Kidney tubule cell (primary cell): ENCODE data around the gene NDUFS2.
"Not testable (repeated sequence)": the region's sequence is repeated elsewhere in the genome, so short reads cannot be mapped to it uniquely, and the experiment has no call there.

ENCODE experiments used
- DNase-seq: peaks from one replicate; pipeline ENCODE4 v3.0.0-alpha.2; 2018; ENCODE audit warnings: low spot score

The NDUFS2 gene

GRCh38 chr1:161255302-161255701, 53.1 kb downstream of the NDUFS2 start:
- not testable (repeated sequence) for DNase-seq

- DNase-seq: not testable (repeated sequence)
Observed at GRCh38 chr1:161255955-161256520, 53.9 kb downstream of the NDUFS2 start.

- DNase-seq: not testable (repeated sequence)
Observed at GRCh38 chr1:161257109-161257508, 54.9 kb downstream of the NDUFS2 start.

DNA sequence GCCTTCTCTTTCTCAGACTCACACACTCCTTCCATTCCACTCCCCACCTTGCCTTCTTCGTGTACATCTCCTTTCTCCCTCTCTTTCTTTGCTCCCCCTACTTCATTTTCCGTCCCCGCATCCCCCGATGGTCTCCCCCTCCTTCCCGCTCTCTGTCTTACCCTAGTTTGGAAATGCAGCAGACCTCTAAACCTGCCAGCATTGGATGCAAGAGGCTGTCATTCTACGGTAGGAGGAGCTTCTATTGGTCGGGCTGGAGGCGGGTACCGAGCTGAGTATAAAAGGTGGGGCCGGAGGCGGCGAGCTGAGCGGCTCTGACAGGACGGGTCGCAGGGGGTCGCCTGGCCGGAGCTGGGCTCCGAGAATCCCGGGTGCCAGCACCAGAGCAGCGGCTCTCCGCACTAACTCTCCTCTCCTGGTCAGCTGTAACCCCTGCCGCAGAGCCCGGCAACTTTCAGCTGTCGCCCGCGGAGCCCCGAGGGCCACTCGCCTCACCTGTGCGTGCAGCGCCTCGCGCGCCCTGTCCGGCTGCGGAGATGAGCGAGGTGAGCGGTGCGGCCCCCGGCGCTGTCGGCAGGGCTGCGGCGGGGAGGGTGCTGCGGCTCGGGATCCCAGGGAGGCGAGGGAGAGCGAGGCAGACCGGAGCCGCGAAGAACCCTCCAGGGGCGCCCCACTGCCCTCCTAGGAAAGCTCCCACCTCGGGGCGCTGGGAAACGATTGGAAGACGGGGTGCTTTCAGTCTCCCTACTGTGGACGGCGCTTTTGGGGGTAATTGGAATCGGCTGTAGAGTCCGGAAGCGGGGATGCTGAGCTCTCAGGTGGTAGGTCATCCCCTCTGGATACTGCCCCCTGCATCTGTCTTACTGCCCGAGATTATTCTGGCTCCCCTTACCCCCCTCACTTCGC, 56.5 kb downstream of the NDUFS2 start, which contains the start of gene PCP4L1:
TSS of gene PCP4L1 (plus strand) at position 307 of the 906 bp plus-strand sequence. CDS start at position 537, 230 bp downstream.
- DNase-seq: peak; percentile 53

- no peak for DNase-seq
Observed at GRCh38 chr1:161259345-161259702, 57.2 kb downstream of the NDUFS2 start.

GRCh38 chr1:161259765-161260164, 57.6 kb downstream of the NDUFS2 start:
- DNase-seq: no peak

GRCh38 chr1:161260376-161261260, 58.5 kb downstream of the NDUFS2 start:
- DNase-seq: no peak

GRCh38 chr1:161261261-161262235, 59.4 kb downstream of the NDUFS2 start:
- DNase-seq: peak; percentile 61
